Activated CD8-positive, alpha-beta T cell treated with anti-CD3 and anti-CD28 coated beads for 36 hours (primary cell): Measurements from ENCODE around the gene POU2F1. TPM values are rescaled to one million over a fixed set of nuclear protein-coding genes. Genes with fewer than 3 reads are reported as not detected.

Source experiments
- ATAC-seq: fragments of 200-7000 bp; cut with Tn5 transposase; one replicate; pipeline ENCODE4 v1.10.0; 2021; ENCODE audit warnings: mild to moderate bottlenecking, moderate library complexity
- CTCF ChIA-PET: fragments of 350-600 bp; sonication (Branson Sonifier 250); formaldehyde crosslinking; loops from one replicate; lab custom pipeline; 2021; ENCODE audit warnings: antibody characterized with exemption; lab: Charles Lee
- POLR2A ChIA-PET: fragments of 350-600 bp; sonication (Branson Sonifier 250); formaldehyde crosslinking; loops from one replicate; lab custom pipeline; 2021; ENCODE audit warnings: antibody characterized with exemption; lab: Charles Lee
- DNase-seq: peaks from one replicate; pipeline ENCODE4 v3.0.0-alpha.2; 2020
- H3K27ac Mint-ChIP-seq: one replicate; pipeline ENCODE4 v1.8.0; 2021; ENCODE audit warnings: mild to moderate bottlenecking, mixed read lengths
- H3K27me3 Mint-ChIP-seq: one replicate; pipeline ENCODE4 v1.8.0; 2021; ENCODE audit warnings: mixed read lengths
- H3K36me3 Mint-ChIP-seq: one replicate; pipeline ENCODE4 v1.8.0; 2021; ENCODE audit warnings: low read depth, mixed read lengths
- H3K4me1 Mint-ChIP-seq: one replicate; pipeline ENCODE4 v1.8.0; 2021; ENCODE audit warnings: low read depth, mixed read lengths
- H3K4me3 Mint-ChIP-seq: one replicate; pipeline ENCODE4 v1.8.0; 2021; ENCODE audit warnings: mild to moderate bottlenecking, moderate library complexity, mixed read lengths
- H3K9me3 Mint-ChIP-seq: one replicate; pipeline ENCODE4 v1.8.0; 2021; ENCODE audit warnings: mixed read lengths
- intact Hi-C: fragments of 100-400 bp; cut with micrococcal nuclease; formaldehyde crosslinking; loops from one replicate; pipeline ENCODE4 v1.10.0; 2022
- total RNA-seq, 2 experiments: library from RNA; stranded (reverse); gene quantifications; one replicate each; pipeline ENCODE4 v1.2.3, GENCODE V29; 2021
- TF ChIP-seq, protein P1 (sequence below): fragments of 200-600 bp; IDR thresholded peaks from one replicate; pipeline ENCODE4 v1.8.0; 2022; ENCODE audit warnings: antibody characterized with exemption, mild to moderate bottlenecking

Gene POU2F1
- total RNA-seq, 2 experiments from 2014 or later, result 23.6 to 24.2 TPM

DNA sequence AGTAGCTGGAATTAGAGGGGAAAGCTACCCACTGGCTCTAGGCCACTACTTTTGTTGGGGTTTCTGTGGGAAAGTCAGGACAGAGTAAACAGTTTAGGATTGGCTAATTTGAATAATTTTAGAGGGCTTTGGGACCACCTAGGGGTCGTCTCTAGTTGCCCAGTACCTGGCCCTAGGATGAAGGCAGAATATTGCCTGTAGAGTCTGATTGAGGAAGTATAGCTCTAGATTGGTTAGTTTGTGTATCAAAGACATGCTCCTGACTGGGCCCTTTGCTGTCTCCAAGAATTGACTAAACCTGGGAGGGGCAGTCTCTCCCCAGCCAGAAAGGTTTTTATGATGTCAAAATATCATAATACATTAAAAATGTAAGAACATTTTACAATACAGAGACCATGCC is 142.0 kb downstream of the POU2F1 start:
- intact Hi-C loops, result no loop called here
- H3K4me3 Mint-ChIP-seq, result no peak overlapping the region

DNA sequence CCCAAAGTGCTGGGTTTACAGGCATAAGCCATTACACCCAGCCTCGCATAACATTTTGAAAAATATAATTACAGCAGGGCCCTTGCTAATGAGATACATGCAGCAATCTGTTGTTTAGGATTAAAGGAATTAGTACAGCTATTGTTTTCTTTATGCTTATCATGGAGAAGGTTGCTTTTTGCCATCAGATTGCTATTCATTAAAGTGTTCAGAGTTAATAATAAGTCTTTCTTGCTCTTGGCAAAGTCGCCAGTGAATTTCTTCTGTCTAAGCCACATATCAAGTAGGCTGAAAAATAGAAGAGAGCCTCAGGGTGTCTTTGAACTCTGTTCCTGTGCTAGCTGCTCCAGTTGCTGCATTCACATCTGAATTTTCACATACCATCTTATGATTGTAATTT is 144.1 kb downstream of the POU2F1 start:
- no peak for DNase-seq
- ATAC-seq, result no peak
- H3K27me3 Mint-ChIP-seq, result no peaks in the 10 kb centered on the region
- no peaks in the 10 kb centered on the region for H3K4me1 Mint-ChIP-seq
- H3K27ac Mint-ChIP-seq, result no peak overlapping the region
- CTCF ChIA-PET, result interaction anchor here (0.6 to 1.2 kb wide), 3 partner anchors 10 to 16 kb away, joined by 3 read pairs; no protein-coding TSS in a partner anchor
- H3K4me3 Mint-ChIP-seq, result no peak overlapping the region
- H3K9me3 Mint-ChIP-seq, result no peaks in the 10 kb centered on the region
- POLR2A ChIA-PET, result interaction anchor here (1.0 kb wide), 1 partner anchor 12 kb away, joined by 5 read pairs; no protein-coding TSS in a partner anchor
- TF ChIP-seq, protein P1, sequence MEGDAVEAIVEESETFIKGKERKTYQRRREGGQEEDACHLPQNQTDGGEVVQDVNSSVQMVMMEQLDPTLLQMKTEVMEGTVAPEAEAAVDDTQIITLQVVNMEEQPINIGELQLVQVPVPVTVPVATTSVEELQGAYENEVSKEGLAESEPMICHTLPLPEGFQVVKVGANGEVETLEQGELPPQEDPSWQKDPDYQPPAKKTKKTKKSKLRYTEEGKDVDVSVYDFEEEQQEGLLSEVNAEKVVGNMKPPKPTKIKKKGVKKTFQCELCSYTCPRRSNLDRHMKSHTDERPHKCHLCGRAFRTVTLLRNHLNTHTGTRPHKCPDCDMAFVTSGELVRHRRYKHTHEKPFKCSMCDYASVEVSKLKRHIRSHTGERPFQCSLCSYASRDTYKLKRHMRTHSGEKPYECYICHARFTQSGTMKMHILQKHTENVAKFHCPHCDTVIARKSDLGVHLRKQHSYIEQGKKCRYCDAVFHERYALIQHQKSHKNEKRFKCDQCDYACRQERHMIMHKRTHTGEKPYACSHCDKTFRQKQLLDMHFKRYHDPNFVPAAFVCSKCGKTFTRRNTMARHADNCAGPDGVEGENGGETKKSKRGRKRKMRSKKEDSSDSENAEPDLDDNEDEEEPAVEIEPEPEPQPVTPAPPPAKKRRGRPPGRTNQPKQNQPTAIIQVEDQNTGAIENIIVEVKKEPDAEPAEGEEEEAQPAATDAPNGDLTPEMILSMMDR, result no peak
- peaks cover 11% of the 10 kb centered on the region for H3K36me3 Mint-ChIP-seq
- intact Hi-C loops, result no loop called here

More for the DNA sequence above, 142.0 kb downstream of the POU2F1 start:
- Mint-ChIP-seq H3K27ac (no peak overlapping the region), H3K36me3 (peaks cover 14% of the 10 kb centered on the region), H3K4me1 (no peaks in the 10 kb centered on the region), H3K27me3 (no peaks in the 10 kb centered on the region), H3K9me3 (peaks cover 1% of the 10 kb centered on the region)
- TF ChIP-seq, protein P1, result no peak
- CTCF ChIA-PET, result interaction anchor here (1.3 kb wide), 1 partner anchor 13 kb away, joined by 3 read pairs; no protein-coding TSS in a partner anchor
- ATAC-seq (no peak), DNase-seq (no peak)
- POLR2A ChIA-PET, result interaction anchor here (0.8 kb wide), 1 partner anchor 95 kb away, joined by 3 read pairs; no protein-coding TSS in a partner anchor

DNA sequence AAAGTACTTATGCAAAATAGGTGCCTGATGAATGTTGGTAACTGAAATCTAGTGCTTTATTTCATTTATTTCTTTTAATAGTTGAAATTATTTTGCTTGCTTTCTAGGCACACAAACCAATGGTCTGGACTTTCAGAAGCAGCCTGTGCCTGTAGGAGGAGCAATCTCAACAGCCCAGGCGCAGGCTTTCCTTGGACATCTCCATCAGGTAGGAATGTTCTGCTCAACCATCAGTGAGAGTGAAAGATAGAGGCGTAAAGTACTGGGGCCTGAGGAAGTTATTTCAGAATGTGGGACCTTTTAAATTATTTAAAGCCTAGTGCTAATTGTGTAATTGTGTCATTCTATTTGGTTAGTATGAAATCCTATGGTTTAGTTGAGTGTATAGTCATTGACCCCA is 144.7 kb downstream of the POU2F1 start:
- CTCF ChIA-PET, result interaction anchor here (0.6 to 1.2 kb wide), 3 partner anchors 9 to 15 kb away, joined by 3 read pairs; no protein-coding TSS in a partner anchor
- Mint-ChIP-seq H3K27ac (no peak overlapping the region), H3K4me3 (no peak overlapping the region), H3K36me3 (peaks cover 11% of the 10 kb centered on the region), H3K9me3 (no peaks in the 10 kb centered on the region), H3K27me3 (no peaks in the 10 kb centered on the region), H3K4me1 (no peaks in the 10 kb centered on the region)
- POLR2A ChIA-PET, result interaction anchor here (1.0 kb wide), 1 partner anchor 13 kb away, joined by 5 read pairs; no protein-coding TSS in a partner anchor
- DNase-seq, result no peak
- no peak for ATAC-seq
- intact Hi-C loops, result no loop called here
- TF ChIP-seq, protein P1, result no peak

DNA sequence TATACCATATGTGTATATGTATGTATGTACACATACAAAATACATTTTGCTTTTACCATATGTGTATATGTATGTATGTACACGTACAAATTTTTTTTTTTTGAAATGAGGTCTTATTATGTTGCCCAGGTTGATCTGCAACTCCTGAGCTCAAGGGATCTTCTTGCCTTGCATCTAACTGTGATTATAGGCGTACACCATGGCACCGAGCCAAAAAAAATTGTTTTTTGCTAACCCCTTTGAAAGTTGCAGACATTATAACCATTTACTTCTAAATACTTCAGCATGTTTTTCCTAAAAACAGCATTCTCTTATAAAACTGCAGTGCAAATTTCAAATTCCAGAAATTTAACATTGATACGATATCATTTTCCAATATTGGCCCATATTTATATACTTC is 147.0 kb downstream of the POU2F1 start:
- no peaks in the 10 kb centered on the region for H3K4me1 Mint-ChIP-seq
- H3K9me3 Mint-ChIP-seq, result no peaks in the 10 kb centered on the region
- intact Hi-C loops, result no loop called here
- H3K27me3 Mint-ChIP-seq, result no peaks in the 10 kb centered on the region
- ChIA-PET POLR2A (no interaction called here), CTCF (interaction anchor here (1.0 kb wide), 1 partner anchor 100 kb away, joined by 4 read pairs; no protein-coding TSS in a partner anchor)
- TF ChIP-seq, protein P1, result no peak
- ATAC-seq (no peak), DNase-seq (no peak)
- peaks cover 11% of the 10 kb centered on the region for H3K36me3 Mint-ChIP-seq
- H3K4me3 Mint-ChIP-seq, result no peak overlapping the region
- no peak overlapping the region for H3K27ac Mint-ChIP-seq

DNA sequence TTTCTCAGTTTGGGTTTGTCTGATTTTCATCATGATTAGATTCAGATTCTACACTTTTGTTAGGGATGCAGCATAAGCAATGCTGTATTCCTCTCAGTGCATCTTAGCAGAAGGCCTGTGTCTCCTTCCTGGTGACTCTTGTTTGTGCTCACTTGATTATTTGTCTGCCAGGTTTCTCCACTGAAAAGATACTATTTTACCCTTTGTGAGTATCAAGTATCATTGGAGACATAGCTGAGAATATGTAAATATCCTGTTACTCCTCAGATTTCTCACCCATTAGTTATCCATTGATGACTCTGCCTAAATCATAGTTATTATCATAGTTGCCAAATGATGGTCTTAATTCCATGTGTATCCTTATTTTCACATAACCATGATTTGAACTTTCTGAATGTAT is 148.5 kb downstream of the POU2F1 start:
- Mint-ChIP-seq H3K36me3 (peaks cover 20% of the 10 kb centered on the region), H3K4me1 (no peaks in the 10 kb centered on the region), H3K27me3 (no peaks in the 10 kb centered on the region), H3K9me3 (no peaks in the 10 kb centered on the region), H3K27ac (no peak overlapping the region), H3K4me3 (no peak overlapping the region)
- ChIA-PET POLR2A (no interaction called here), CTCF (interaction anchor here (1.0 kb wide), 1 partner anchor 101 kb away, joined by 3 read pairs; no protein-coding TSS in a partner anchor)
- intact Hi-C loops, result no loop called here
- DNase-seq (no peak), ATAC-seq (no peak)
- TF ChIP-seq, protein P1, result no peak
